ENCODE results near the gene SPDYE16. TPM values are rescaled to one million over a fixed set of nuclear protein-coding genes. Genes with fewer than 3 reads are reported as not detected.
"Not testable (repeated sequence)": the region's sequence is repeated elsewhere in the genome, so short reads cannot be mapped to it uniquely, and the experiment has no call there.

SPDYE16 gene
- total RNA-seq, 4 donors from 2014 or later: 0.31 TPM; not detected in 3

- Histone ChIP-seq H3K4me1 (no peaks in the 10 kb centered on the region), H3K9me3 (no peaks in the 10 kb centered on the region), H3K27me3 (no peaks in the 10 kb centered on the region), H3K4me3 (no peak within 1 kb of the TSS), H3K27ac (no peak within 1 kb of the TSS), H3K36me3 (peaks cover 0 to 6% of the 10 kb centered on the region in 2 donors)
- intact Hi-C loops (cut with DNase I; ENCODE audit: low total_unique reads): no loop called here
- in situ Hi-C loops (cut with MboI; ENCODE audit: low sequenced_read_pairs in 4 of 4): no loop called here
- TF ChIP-seq CTCF (IDR thresholded peaks at IDR 0.05 in 4 of 5, conservative IDR thresholded peaks at IDR 0.05 in 1 of 5) (no peak), POLR2A (IDR thresholded peaks at IDR 0.05) (no peak)
- ATAC-seq: no peak
- DNase-seq: no peak
Observed at GRCh38 chr7:76509931-76510877, 32.9 kb downstream of the SPDYE16 start, which contains the start of gene UPK3B. Gene UPK3B (plus strand): TSS chr7:76510552. CDS start chr7:76510653, 101 bp downstream.

GRCh38 chr7:76507723-76508406 is 35.2 kb downstream of the SPDYE16 start:
- in situ Hi-C loops (cut with MboI; ENCODE audit: low sequenced_read_pairs in 4 of 4): no loop called here
- H3K27ac ChIP-seq: no peak overlapping the region
- H3K27me3 ChIP-seq: no peaks in the 10 kb centered on the region
- ATAC-seq (no peak), DNase-seq (no peak)
- TF ChIP-seq POLR2A (IDR thresholded peaks at IDR 0.05) (no peak), CTCF (IDR thresholded peaks at IDR 0.05 in 4 of 5, conservative IDR thresholded peaks at IDR 0.05 in 1 of 5) (no peak)
- H3K4me1 ChIP-seq: no peaks in the 10 kb centered on the region
- peaks cover 0 to 9% of the 10 kb centered on the region in 2 donors for H3K36me3 ChIP-seq
- intact Hi-C loops (cut with DNase I; ENCODE audit: low total_unique reads): no loop called here
- H3K9me3 ChIP-seq: no peaks in the 10 kb centered on the region
- no peak overlapping the region for H3K4me3 ChIP-seq

- H3K4me1 ChIP-seq; ATAC-seq; H3K36me3 ChIP-seq; H3K27me3 ChIP-seq; DNase-seq; in situ Hi-C loops (cut with MboI; ENCODE audit: low sequenced_read_pairs in 4 of 4); H3K27ac ChIP-seq; H3K9me3 ChIP-seq; intact Hi-C loops (cut with DNase I; ENCODE audit: low total_unique reads); H3K4me3 ChIP-seq: not testable (repeated sequence)
Observed at GRCh38 chr7:76506643-76507042, 36.5 kb downstream of the SPDYE16 start.

GRCh38 chr7:76506081-76506440 is 37.0 kb downstream of the SPDYE16 start:
- no peak for DNase-seq
- Histone ChIP-seq H3K9me3 (no peaks in the 10 kb centered on the region), H3K36me3 (peaks cover 0 to 9% of the 10 kb centered on the region in 2 donors), H3K4me3 (no peak overlapping the region), H3K4me1 (no peaks in the 10 kb centered on the region), H3K27ac (no peak overlapping the region), H3K27me3 (no peaks in the 10 kb centered on the region)
- ATAC-seq: no peak
- in situ Hi-C loops (cut with MboI; ENCODE audit: low sequenced_read_pairs in 4 of 4) (no loop called here), intact Hi-C loops (cut with DNase I; ENCODE audit: low total_unique reads) (no loop called here)
- TF ChIP-seq CTCF (IDR thresholded peaks at IDR 0.05 in 4 of 5, conservative IDR thresholded peaks at IDR 0.05 in 1 of 5) (no peak), POLR2A (IDR thresholded peaks at IDR 0.05) (no peak)

Measured in gastrocnemius medialis (tissue), 4 donors.